Loucy (cell line): Measurements from ENCODE around the gene SFSWAP.

Experiments used
- H2AFZ ChIP-seq: fragments of 200-600 bp; sonication (generic); 2 replicates; pipeline ENCODE4 v1.6.0; 2016; ENCODE audit warnings: antibody characterized with exemption, mild to moderate bottlenecking, low read length, moderate library complexity
- H3F3A ChIP-seq: fragments of 200-600 bp; 2 replicates; pipeline ENCODE4 v1.6.0; 2016; ENCODE audit warnings: antibody characterized with exemption, low read depth, mild to moderate bottlenecking
- H3K27me3 ChIP-seq: fragments of 200-600 bp; sonication (generic); 2 replicates; pipeline ENCODE4 v1.6.1; 2014; ENCODE audit warnings: low read length, mild to moderate bottlenecking; ENCODE audit not compliant: insufficient read depth, poor library complexity, severe bottlenecking
- H3K36me3 ChIP-seq: fragments of 200-600 bp; sonication (generic); 2 replicates; pipeline ENCODE4 v1.6.1; 2016; ENCODE audit warnings: low read length; ENCODE audit not compliant: insufficient read depth
- H3K4me1 ChIP-seq: fragments of 200-600 bp; sonication (generic); 2 replicates; pipeline ENCODE4 v1.5.1; 2014; ENCODE audit warnings: low read length, mild to moderate bottlenecking; ENCODE audit not compliant: insufficient read depth, poor library complexity, severe bottlenecking
- H3K4me2 ChIP-seq: fragments of 200-600 bp; sonication (generic); 2 replicates; pipeline ENCODE4 v1.6.0; 2014; ENCODE audit warnings: antibody characterized with exemption, low read length, low read depth, mild to moderate bottlenecking; ENCODE audit not compliant: poor library complexity, severe bottlenecking
- H3K4me3 ChIP-seq: fragments of 200-600 bp; sonication (generic); 2 replicates; pipeline ENCODE4 v1.5.1; 2014; ENCODE audit warnings: low read length, mild to moderate bottlenecking, mixed read lengths; ENCODE audit not compliant: poor library complexity, severe bottlenecking
- H3K79me2 ChIP-seq: fragments of 200-600 bp; sonication (generic); 2 replicates; pipeline ENCODE4 v1.6.1; 2014; ENCODE audit warnings: low read length; ENCODE audit not compliant: insufficient read depth
- H3K9ac ChIP-seq: fragments of 200-600 bp; sonication (generic); 2 replicates; pipeline ENCODE4 v1.6.0; 2014; ENCODE audit warnings: mild to moderate bottlenecking, low read depth, low read length, moderate library complexity; ENCODE audit not compliant: poor library complexity, severe bottlenecking
- H3K9me2 ChIP-seq: fragments of 200-600 bp; sonication (generic); replicated peaks from 2 replicates; pipeline ENCODE4 v1.6.1; 2016; ENCODE audit warnings: low read depth, low read length, mixed read lengths
- H3K9me3 ChIP-seq: fragments of 200-600 bp; sonication (generic); 2 replicates; pipeline ENCODE4 v1.6.1; 2014; ENCODE audit warnings: mild to moderate bottlenecking, antibody characterized with exemption, low read length, low read depth; ENCODE audit not compliant: insufficient read depth
- H4K20me1 ChIP-seq: fragments of 200-600 bp; sonication (generic); 2 replicates; pipeline ENCODE4 v1.6.0; 2014; ENCODE audit warnings: antibody characterized with exemption, low read length, mild to moderate bottlenecking; ENCODE audit not compliant: insufficient read depth, poor library complexity, severe bottlenecking
- CTCF ChIP-seq: fragments of 200-600 bp; sonication (generic); conservative IDR thresholded peaks from 2 replicates; pipeline ENCODE4 v1.5.1; 2014; ENCODE audit warnings: mild to moderate bottlenecking, antibody characterized with exemption, low read length
- EZH2phosphoT487 ChIP-seq: fragments of 200-600 bp; IDR thresholded peaks from 2 replicates; pipeline ENCODE4 v1.6.1; 2018; ENCODE audit warnings: antibody characterized with exemption, mild to moderate bottlenecking, moderate library complexity, borderline replicate concordance

The SFSWAP gene

GRCh38 chr12:131736446-131737149, 25.7 kb downstream of the SFSWAP start:
- Histone ChIP-seq H2AFZ (no peak overlapping the region), H3K27me3 (no peaks in the 10 kb centered on the region), H3K9me2 (no peaks in the 10 kb centered on the region), H3F3A (no peaks in the 10 kb centered on the region), H3K9ac (no peak overlapping the region), H3K36me3 (peaks cover 61% of the 10 kb centered on the region; the same call in 1 of the 2 replicates), H3K9me3 (no peaks in the 10 kb centered on the region), H3K4me2 (no peak overlapping the region), H3K4me1 (no peaks in the 10 kb centered on the region), H3K4me3 (no peak overlapping the region), H3K79me2 (no peaks in the 10 kb centered on the region), H4K20me1 (no peaks in the 10 kb centered on the region)
- TF ChIP-seq EZH2phosphoT487: no peak
- no peak for TF ChIP-seq CTCF

DNA sequence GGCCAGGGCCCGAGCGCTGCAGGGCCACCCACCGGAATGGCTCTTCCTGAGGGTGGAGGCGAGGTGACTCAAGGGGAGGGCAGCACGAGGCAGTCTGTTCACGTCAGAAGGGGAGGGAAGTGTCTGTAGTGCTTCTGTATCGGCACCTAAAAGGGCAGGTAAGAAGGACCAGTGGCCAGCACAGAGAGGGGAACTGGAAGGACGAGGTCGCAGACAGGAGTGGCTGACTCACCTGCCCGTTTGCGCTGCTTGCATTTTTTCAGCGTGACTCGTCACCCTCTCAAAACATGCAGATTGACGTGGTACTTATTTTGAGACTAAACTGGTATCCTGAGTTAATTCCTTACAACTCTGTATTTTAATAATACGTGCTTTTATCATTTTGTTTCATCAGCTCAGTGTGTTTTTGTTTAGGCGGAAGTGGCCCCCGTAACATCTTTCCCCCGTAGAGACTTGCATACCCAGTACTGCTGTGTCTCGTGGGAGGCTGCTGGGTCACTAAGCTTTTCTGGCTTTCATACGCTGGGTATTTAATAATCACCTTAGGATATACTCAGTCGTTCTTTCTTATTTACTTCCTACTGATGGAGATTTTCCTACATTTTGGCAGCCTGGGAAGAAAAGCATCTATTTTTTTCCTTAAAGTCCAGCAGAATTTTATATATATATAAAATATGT, 26.4 kb downstream of the SFSWAP start:
- H3K9ac ChIP-seq: no peak overlapping the region

GRCh38 chr12:131738196-131738595, 27.3 kb downstream of the SFSWAP start:
- H3K36me3 ChIP-seq: peaks cover 65% of the 10 kb centered on the region; the same call in 1 of the 2 replicates
- H3K9me2 ChIP-seq: no peaks in the 10 kb centered on the region
- H3K27me3 ChIP-seq: no peaks in the 10 kb centered on the region
- H2AFZ ChIP-seq: no peak overlapping the region
- peaks cover 7% of the 10 kb centered on the region for H3K9me3 ChIP-seq
- H3K4me3 ChIP-seq: no peak overlapping the region
- no peaks in the 10 kb centered on the region for H3K79me2 ChIP-seq
- H3K4me1 ChIP-seq: no peaks in the 10 kb centered on the region
- TF ChIP-seq CTCF (no peak), EZH2phosphoT487 (no peak)
- no peaks in the 10 kb centered on the region for H4K20me1 ChIP-seq
- H3K4me2 ChIP-seq: no peak overlapping the region
- no peak overlapping the region for H3K9ac ChIP-seq
- H3F3A ChIP-seq: no peaks in the 10 kb centered on the region

More for the DNA sequence above, 26.4 kb downstream of the SFSWAP start:
- Histone ChIP-seq H4K20me1 (no peaks in the 10 kb centered on the region), H3K79me2 (no peaks in the 10 kb centered on the region), H3K36me3 (peaks cover 65% of the 10 kb centered on the region; the same call in 1 of the 2 replicates), H3F3A (no peaks in the 10 kb centered on the region), H3K27me3 (no peaks in the 10 kb centered on the region), H3K4me3 (no peak overlapping the region), H3K9me3 (peaks cover 3% of the 10 kb centered on the region), H3K4me2 (no peak overlapping the region), H2AFZ (no peak overlapping the region), H3K4me1 (no peaks in the 10 kb centered on the region), H3K9me2 (no peaks in the 10 kb centered on the region)
- no peak for TF ChIP-seq CTCF
- TF ChIP-seq EZH2phosphoT487: no peak
